Measurements from ENCODE around the gene TRIP6. TPM values are rescaled to one million over a fixed set of nuclear protein-coding genes. Genes with fewer than 3 reads are reported as not detected.

Gene TRIP6
- total and polyA plus RNA-seq, 2 donors (not counting 1 experiment from before 2014, with no cell fraction given): 6.8 to 13.8 TPM

GRCh38 chr7:100823140-100823525 lies 44.1 kb upstream of the TRIP6 start:
- Histone ChIP-seq H3K4me3 (ENCODE audit: control extremely low read depth in 1 of 5, extremely low read depth in 1 of 5, insufficient read depth in 1 of 5, low read depth in 2 of 5, low read length in 4 of 5) (no peak overlapping the region), H3K4me1 (ENCODE audit: control insufficient read depth in 2 of 2, insufficient read depth in 2 of 2, low read length in 2 of 2) (peaks cover 20 to 21% of the 10 kb centered on the region in 2 donors), H3K36me3 (replicated peaks in 1 of 2; ENCODE audit: control extremely low read depth in 1 of 2, control insufficient read depth in 1 of 2, extremely low read depth in 1 of 2, insufficient read depth in 2 of 2, low read length in 1 of 2) (no peaks in the 10 kb centered on the region), H3K79me2 (ENCODE audit: control insufficient read depth, insufficient read depth, low read length) (no peaks in the 10 kb centered on the region), H3K9me3 (ENCODE audit: control extremely low read depth in 1 of 3, control insufficient read depth in 2 of 3, insufficient read depth in 1 of 3, low read length in 2 of 3) (no peaks in the 10 kb centered on the region), H3K27ac (ENCODE audit: low read length in 2 of 2) (no peak overlapping the region), H3K27me3 (replicated peaks in 1 of 4; ENCODE audit: control extremely low read depth in 1 of 4, control insufficient read depth in 3 of 4, insufficient read depth in 4 of 4, low read length in 3 of 4) (peaks cover 0 to 35% (median 15%) of the 10 kb centered on the region in 4 experiments), H3K9ac (ENCODE audit: low read length) (no peak overlapping the region), H3K4me2 (replicated peaks; ENCODE audit: low read depth, low read length, poor library complexity, severe bottlenecking) (no peak overlapping the region), H4K20me1 (ENCODE audit: control insufficient read depth, insufficient read depth, low read length, poor library complexity, severe bottlenecking) (no peaks in the 10 kb centered on the region), H2AFZ (ENCODE audit: insufficient read depth, low read depth, low read length, poor library complexity, severe bottlenecking) (no peak overlapping the region)
- DNase-seq: no peak
- ATAC-seq (ENCODE audit: low read depth): no peak
- Mint-ChIP-seq H3K9me3 (ENCODE audit: insufficient read depth) (no peaks in the 10 kb centered on the region), H3K4me1 (peaks cover 18% of the 10 kb centered on the region), H3K27ac (no peak overlapping the region), H3K27me3 (peaks cover 25% of the 10 kb centered on the region), H3K4me3 (no peak overlapping the region)
- WGBS (ENCODE audit: insufficient coverage): 100% methylated on average over 5 of the region's 7 CpGs
- ChIA-PET POLR2A (no interaction called here), CTCF (no interaction called here)
- intact Hi-C loops (cut with micrococcal nuclease): no loop called here
- TF ChIP-seq EZH2 (IDR thresholded peaks at IDR 0.05; ENCODE audit: borderline replicate concordance, insufficient read depth, low read depth, low read length, poor library complexity, severe bottlenecking): no peak
- TF ChIP-seq, protein P1, sequence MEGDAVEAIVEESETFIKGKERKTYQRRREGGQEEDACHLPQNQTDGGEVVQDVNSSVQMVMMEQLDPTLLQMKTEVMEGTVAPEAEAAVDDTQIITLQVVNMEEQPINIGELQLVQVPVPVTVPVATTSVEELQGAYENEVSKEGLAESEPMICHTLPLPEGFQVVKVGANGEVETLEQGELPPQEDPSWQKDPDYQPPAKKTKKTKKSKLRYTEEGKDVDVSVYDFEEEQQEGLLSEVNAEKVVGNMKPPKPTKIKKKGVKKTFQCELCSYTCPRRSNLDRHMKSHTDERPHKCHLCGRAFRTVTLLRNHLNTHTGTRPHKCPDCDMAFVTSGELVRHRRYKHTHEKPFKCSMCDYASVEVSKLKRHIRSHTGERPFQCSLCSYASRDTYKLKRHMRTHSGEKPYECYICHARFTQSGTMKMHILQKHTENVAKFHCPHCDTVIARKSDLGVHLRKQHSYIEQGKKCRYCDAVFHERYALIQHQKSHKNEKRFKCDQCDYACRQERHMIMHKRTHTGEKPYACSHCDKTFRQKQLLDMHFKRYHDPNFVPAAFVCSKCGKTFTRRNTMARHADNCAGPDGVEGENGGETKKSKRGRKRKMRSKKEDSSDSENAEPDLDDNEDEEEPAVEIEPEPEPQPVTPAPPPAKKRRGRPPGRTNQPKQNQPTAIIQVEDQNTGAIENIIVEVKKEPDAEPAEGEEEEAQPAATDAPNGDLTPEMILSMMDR (IDR thresholded peaks at IDR 0.05): no peak

GRCh38 chr7:100823534-100823933 lies 43.7 kb upstream of the TRIP6 start:
- Mint-ChIP-seq H3K27me3 (peaks cover 26% of the 10 kb centered on the region), H3K4me3 (no peak overlapping the region), H3K9me3 (ENCODE audit: insufficient read depth) (no peaks in the 10 kb centered on the region), H3K27ac (no peak overlapping the region), H3K4me1 (peaks cover 18% of the 10 kb centered on the region)
- Histone ChIP-seq H4K20me1 (ENCODE audit: control insufficient read depth, insufficient read depth, low read length, poor library complexity, severe bottlenecking) (no peaks in the 10 kb centered on the region), H3K9me3 (ENCODE audit: control extremely low read depth in 1 of 3, control insufficient read depth in 2 of 3, insufficient read depth in 1 of 3, low read length in 2 of 3) (peaks cover 0 to 3% (median 0%) of the 10 kb centered on the region in 3 donors), H2AFZ (ENCODE audit: insufficient read depth, low read depth, low read length, poor library complexity, severe bottlenecking) (no peak overlapping the region), H3K27me3 (replicated peaks in 1 of 4; ENCODE audit: control extremely low read depth in 1 of 4, control insufficient read depth in 3 of 4, insufficient read depth in 4 of 4, low read length in 3 of 4) (peaks cover 0 to 39% (median 17%) of the 10 kb centered on the region in 4 experiments), H3K79me2 (ENCODE audit: control insufficient read depth, insufficient read depth, low read length) (no peaks in the 10 kb centered on the region), H3K4me2 (replicated peaks; ENCODE audit: low read depth, low read length, poor library complexity, severe bottlenecking) (no peak overlapping the region), H3K4me1 (ENCODE audit: control insufficient read depth in 2 of 2, insufficient read depth in 2 of 2, low read length in 2 of 2) (peaks cover 24 to 25% of the 10 kb centered on the region in 2 donors), H3K36me3 (replicated peaks in 1 of 2; ENCODE audit: control extremely low read depth in 1 of 2, control insufficient read depth in 1 of 2, extremely low read depth in 1 of 2, insufficient read depth in 2 of 2, low read length in 1 of 2) (no peaks in the 10 kb centered on the region), H3K27ac (ENCODE audit: low read length in 2 of 2) (no peak overlapping the region), H3K4me3 (ENCODE audit: control extremely low read depth in 1 of 5, extremely low read depth in 1 of 5, insufficient read depth in 1 of 5, low read depth in 2 of 5, low read length in 4 of 5) (no peak overlapping the region), H3K9ac (ENCODE audit: low read length) (no peak overlapping the region)
- ChIA-PET POLR2A (no interaction called here), CTCF (no interaction called here)
- DNase-seq: no peak
- 96% methylated on average over 31 of the region's 31 CpGs for WGBS (ENCODE audit: insufficient coverage)
- ATAC-seq (ENCODE audit: low read depth): no peak
- TF ChIP-seq, protein P1 (IDR thresholded peaks at IDR 0.05): no peak
- no peak for TF ChIP-seq EZH2 (IDR thresholded peaks at IDR 0.05; ENCODE audit: borderline replicate concordance, insufficient read depth, low read depth, low read length, poor library complexity, severe bottlenecking)
- intact Hi-C loops (cut with micrococcal nuclease): no loop called here

Measured in B cell (primary cell).